NCI-H2171 (cell line): ENCODE measurements around the gene F8A3.
"Not testable (repeated sequence)": the region's sequence is repeated elsewhere in the genome, so short reads cannot be mapped to it uniquely, and the experiment has no call there.

Experiments used
- DNase-seq: peaks from one replicate; lab custom pipeline; 2025; lab: John Stamatoyannopoulos, UW

F8A3 gene

DNA sequence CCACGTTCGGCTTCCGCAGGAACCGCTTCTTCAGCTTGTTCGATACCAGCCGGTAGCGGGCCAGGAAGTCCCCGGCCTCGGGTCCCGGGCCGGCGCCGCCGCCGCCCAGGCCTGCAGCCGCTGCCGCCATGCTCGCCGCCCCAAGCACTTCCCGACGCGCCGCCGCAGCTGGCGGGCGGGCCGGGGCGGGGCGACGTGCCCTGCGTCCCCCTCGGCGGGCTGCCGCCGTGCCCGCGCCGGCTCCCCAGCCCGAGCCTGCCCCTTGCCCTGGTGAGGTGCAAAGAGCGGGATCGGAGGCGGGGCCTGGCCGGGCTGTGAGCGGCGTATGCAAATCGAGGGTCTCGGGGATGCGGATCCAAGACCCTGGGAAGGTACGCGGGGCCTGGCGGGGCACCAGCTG is at the start of gene F8A3:
Gene F8A3, minus strand, starts transcription at position 150 of the 400 bp plus-strand sequence. Its CDS starts 20 bp downstream, at position 130.
- not testable (repeated sequence) for DNase-seq

DNA sequence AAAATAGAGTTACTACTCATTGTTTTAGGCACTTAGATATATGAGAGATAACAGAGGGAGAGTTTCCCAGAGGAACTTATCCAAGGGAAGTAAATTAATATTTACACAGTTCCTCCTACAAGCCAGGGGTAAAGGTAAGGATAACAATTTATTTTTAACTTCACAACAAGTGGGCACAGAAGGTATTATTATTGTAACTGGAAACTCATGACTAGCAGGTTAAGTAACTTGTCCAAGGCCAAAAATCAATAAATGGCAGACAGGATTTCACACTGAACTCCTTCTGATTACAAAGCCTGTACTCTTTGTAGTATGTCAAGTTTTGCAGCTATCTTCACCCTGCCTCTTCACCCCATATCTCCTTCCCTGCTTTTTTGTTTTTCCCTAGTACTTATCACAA is 46.9 kb upstream of the F8A3 start:
- DNase-seq = no peak

DNA sequence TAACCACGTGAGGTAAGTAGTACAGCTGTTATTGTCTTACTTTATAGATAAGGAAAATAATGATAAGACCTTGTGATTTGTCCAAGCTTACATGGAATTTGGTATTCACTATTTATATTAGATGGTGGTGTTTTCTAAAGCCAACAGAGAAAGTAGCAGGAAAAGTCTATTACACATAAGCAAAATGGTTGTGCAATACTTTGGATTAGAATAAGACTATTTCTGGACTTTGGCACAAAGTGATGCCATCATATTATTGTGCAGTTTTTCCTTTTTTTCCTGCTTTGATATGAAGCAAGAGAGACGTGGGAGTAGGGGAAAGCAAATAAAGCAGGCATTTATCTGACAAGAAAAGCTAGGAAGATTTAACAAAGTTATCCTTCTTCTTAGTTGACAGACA is 36.7 kb upstream of the F8A3 start:
- not testable (repeated sequence) for DNase-seq

DNA sequence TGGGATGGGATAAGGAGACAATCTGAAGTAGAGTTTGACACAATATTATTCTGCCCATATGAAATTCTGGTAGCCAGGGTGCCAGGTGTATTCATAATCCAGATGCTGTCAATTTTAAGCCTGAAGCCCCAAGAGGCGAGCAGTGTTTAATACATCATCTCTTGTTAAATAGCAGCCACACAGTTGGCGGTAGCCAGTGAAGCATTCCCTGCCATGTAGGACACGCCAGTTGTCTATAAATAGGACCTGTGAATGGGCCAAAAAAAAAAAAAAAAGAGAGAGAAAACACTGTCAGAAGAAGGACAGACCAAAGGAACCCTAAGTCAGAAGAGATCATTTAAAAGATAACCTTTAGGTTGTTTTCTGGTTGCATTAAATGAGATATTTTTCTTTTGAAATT is 33.0 kb upstream of the F8A3 start:
- DNase-seq = not testable (repeated sequence)

DNA sequence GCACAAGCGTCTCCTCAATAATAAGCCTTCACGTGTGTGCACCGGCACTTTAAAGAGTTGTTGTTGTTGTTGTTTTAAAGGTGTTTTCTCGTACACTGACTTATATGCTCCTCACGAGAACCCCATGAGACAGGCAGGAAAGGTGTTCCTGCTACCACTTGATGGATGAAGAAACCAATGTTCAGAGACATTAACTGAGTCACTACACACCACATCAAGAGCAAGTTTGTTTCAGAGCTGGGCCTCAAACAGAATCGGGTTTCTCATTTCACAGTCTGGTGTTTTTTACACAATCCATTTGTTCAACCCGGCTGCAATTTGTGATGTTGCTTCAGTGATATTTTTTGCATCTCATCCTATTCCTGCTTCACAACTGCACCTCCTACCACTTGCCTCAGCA is 18.7 kb upstream of the F8A3 start:
- not testable (repeated sequence) for DNase-seq

DNA sequence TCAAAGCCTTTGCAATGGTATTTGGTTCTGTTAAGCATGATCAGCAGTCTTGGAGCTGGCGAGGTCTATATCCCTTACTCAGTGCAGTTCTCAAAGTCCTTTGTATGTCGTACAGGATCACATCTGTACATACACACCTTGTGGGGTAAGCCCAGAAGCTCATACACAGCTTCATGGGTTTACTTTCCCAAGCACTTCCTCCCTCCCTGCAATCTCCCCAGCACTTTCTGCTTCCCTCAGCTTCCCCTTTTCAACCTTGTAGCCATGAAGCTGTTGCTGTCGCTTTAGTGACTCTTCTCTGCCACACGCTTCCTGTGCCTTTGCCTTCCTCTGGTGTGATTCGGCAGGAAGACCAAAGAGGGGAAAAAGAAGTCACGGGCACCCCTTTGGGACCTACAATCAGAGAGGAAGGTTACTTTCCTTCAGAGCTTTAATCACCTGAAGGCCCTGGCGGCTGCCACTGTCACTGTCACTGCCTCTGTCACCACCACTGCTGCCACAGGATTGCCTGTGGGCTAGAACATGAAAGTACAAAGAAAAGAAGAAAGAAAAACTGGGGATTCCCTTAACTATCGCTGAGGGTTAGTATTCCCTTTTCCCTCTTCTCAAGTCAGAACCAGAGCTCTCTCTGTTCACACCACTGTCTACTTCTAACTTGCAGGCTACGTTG is 8.0 kb upstream of the F8A3 start:
- DNase-seq = not testable (repeated sequence)

DNA sequence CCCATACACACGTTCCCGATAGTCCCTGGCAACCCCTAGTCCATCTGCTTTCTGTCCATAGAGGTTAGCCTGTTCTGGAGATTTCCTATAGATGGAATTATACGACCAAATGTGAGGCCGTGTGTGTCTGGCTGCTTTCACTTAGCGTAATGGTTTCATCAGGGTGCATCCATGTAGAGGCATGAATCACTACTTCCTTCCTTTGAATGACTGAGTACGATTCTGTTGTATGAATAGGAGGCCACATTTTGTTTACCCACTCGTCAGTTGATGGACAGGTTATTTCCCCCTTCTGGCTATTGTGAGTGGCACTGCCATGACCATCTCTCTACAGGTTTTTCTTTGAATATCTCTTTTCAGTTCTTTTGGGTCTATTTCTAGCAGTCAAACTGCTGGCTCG is 2.1 kb upstream of the F8A3 start:
- DNase-seq = not testable (repeated sequence)

DNA sequence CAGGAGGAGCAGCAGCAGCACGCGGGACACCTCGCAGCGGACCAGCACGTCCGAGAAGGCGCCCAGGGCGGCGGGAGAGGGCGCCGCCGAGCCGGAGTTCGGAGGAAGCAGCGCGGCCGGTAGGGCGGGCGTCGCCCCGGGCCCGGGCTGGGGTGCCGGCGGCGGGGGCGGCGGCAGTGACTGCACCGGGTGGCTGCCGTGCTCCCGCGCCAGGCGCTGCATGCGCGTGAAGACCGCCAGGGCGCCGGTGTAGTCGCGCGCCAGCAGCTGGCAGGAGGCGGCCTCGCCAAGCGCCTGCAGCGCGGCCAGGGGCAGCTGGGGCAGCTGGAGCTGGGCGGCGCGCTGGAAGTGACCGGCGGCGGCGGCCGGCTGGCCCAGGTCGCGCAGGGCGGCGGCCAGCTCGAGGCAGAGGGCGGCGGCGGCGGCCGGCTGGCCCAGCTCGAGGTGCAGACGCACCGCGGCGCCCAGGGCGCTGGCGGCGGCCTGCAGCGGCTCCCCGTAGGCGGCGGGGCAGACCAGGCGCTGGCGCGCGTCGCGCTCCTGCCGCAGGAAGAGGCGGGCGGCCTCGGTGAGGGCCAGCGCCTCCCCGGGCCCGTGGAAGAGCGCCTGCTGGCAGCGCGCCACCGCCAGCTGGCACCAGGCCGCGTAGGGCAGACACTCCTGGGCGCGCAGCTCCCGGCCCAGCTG is 516 bp downstream of the F8A3 start:
- DNase-seq = not testable (repeated sequence)

DNA sequence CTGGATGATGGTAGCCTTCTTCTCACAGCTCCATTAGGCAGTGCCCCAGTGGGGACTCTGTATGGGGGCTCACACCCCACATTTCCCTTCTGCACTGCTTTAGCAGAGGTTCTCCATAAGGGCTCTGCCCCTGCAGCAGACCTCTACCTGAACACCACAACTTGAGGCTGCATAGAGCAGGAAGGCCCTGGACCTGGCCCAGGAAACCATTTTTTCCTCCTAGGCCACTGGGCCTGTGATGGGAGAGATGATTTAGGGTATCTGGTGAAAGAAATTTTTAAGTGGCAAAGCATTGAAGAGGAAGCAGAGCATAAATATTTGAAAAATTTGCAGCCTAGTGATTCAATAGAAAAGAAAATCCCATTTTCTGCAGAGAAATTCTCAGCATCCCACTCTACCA is 17.3 kb downstream of the F8A3 start:
- no peak for DNase-seq

DNA sequence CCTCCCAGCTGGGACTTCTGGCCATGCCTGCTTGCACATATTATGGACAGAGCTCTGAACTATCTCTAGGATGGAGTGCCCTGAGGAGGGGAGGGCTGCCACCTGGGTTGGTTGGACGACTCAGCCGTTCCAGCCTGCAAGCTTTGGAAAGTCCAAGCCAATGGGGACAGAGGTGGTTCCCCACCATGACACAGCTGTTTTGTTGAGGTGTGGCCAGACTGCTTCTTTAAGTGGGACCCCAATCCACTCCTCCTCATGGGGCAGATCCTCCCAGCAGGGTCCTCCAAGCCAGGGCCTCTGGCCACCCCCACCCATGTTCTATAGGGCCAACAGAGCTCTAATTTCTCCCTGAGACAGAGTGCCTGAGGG is 22.7 kb downstream of the F8A3 start:
- DNase-seq = no peak

DNA sequence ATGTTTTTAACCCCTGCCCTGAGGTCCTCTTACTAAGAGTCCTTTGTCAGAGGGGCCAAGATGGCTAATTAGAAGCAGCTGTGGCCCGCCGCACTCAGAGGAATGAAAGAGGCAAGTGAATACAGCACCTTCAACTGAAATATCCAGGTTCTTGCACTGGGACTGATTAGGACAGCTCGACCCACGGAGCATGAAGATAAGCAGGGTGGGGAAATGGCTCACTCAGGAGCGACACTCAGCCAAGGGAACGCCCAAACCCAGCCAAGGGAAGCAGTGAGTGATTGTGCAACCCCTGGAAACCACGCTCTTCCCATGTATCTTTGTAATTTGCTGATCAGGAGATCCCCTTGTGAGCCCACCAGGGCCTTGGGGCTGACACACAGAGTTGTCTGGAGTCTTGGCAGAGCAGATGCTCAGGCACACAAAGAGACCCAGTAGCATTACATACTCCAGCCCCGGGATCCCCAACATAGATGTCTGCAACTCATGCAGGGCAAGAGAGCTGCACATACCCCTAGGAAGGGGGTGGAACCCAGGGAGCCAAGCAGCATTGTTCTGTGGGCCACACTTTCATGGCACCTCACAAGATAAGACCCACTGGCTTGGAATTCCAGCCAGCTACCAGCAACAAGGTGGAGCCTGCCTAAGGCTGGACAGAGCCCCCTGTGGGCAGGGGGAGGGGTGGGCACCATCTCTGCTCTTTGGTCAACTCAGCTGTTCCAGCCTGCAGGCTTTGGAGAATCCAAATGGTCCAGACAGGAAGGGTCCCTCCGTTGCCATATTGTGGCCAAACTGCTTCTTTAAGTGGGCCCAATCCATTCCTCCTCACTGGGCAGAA is 23.3 kb downstream of the F8A3 start:
- no peak for DNase-seq

DNA sequence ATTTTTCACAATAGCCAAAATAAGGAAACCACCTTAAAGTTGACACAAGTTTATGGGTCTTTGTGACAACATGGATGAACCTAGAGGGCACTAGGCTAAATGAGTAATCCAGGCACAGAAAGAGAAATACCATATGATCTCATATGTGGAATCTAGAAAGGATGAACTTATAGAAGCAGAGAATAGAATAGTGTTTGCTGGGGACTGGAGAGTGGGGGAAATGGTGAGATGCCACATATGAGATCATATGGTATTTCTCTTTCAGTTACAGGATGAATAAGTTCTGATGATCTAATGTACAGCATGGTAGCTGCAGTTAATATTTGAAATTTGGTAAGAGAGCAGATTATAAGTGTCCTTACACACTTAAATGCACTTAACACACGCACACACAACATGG is 40.7 kb downstream of the F8A3 start:
- DNase-seq = no peak
